OCI-LY3 (cell line): Measurements from ENCODE around the gene PLA2G15.

ENCODE experiments used
- H2AFZ ChIP-seq: fragments of 200-600, 300-600 bp; shearing (Covaris generic); 2 replicates; pipeline ENCODE4 v1.6.0; 2014; ENCODE audit warnings: antibody characterized with exemption, low read depth, low read length
- H3K27ac ChIP-seq: fragments of 200-600, 300-600 bp; sonication (generic); 2 replicates; pipeline ENCODE4 v1.5.1; 2014; ENCODE audit warnings: mild to moderate bottlenecking, low read length, moderate library complexity, mixed read lengths
- H3K27me3 ChIP-seq: fragments of 200-600, 300-600 bp; sonication (generic); 2 replicates; pipeline ENCODE4 v1.6.1; 2014; ENCODE audit warnings: low read depth, low read length, mixed read lengths
- H3K36me3 ChIP-seq: fragments of 200-600, 300-600 bp; sonication (generic); replicated peaks from 2 replicates; pipeline ENCODE3; 2014; ENCODE audit warnings: low read depth, low read length, mixed read lengths
- H3K4me1 ChIP-seq: fragments of 300-600, 200-600 bp; sonication (generic); 2 replicates; pipeline ENCODE4 v1.6.1; 2014; ENCODE audit warnings: low read length, mixed read lengths
- H3K4me2 ChIP-seq: fragments of 200-600, 300-600 bp; sonication (generic); 2 replicates; pipeline ENCODE4 v1.6.1; 2014; ENCODE audit warnings: low read length, mixed read lengths
- H3K4me3 ChIP-seq: fragments of 300-600, 200-600 bp; sonication (generic); 2 replicates; pipeline ENCODE4 v1.5.1; 2014; ENCODE audit warnings: antibody characterized with exemption, mild to moderate bottlenecking, low read length, moderate library complexity
- H3K79me2 ChIP-seq: fragments of 300-600, 200-600 bp; shearing (Covaris generic); 2 replicates; pipeline ENCODE4 v1.6.1; 2014; ENCODE audit warnings: mild to moderate bottlenecking, low read length, mixed read lengths
- H3K9ac ChIP-seq: fragments of 300-600, 200-600 bp; shearing (Covaris generic); 2 replicates; pipeline ENCODE4 v1.6.0; 2014; ENCODE audit warnings: mild to moderate bottlenecking, low read length, moderate library complexity
- H3K9me3 ChIP-seq: fragments of 200-600, 300-600 bp; shearing (Covaris generic); 2 replicates; pipeline ENCODE4 v1.6.1; 2014; ENCODE audit warnings: low read length, mixed read lengths; ENCODE audit not compliant: insufficient read depth
- H4K20me1 ChIP-seq: fragments of 200-600, 300-600 bp; sonication (generic); 2 replicates; pipeline ENCODE4 v1.6.1; 2016; ENCODE audit warnings: low read length, mixed read lengths; ENCODE audit not compliant: insufficient read depth
- EZH2phosphoT487 ChIP-seq: fragments of 200-600 bp; shearing (Covaris generic); IDR thresholded peaks from 2 replicates; pipeline ENCODE4 v1.6.1; 2018; ENCODE audit warnings: antibody characterized with exemption, mixed run types, low read depth
- TF ChIP-seq, protein P1 (sequence below): fragments of 200-600, 300-600 bp; sonication (generic); IDR thresholded peaks from 2 replicates; pipeline ENCODE4 v1.5.1; 2014; ENCODE audit warnings: antibody characterized with exemption, low read length, low read depth

PLA2G15 gene

DNA sequence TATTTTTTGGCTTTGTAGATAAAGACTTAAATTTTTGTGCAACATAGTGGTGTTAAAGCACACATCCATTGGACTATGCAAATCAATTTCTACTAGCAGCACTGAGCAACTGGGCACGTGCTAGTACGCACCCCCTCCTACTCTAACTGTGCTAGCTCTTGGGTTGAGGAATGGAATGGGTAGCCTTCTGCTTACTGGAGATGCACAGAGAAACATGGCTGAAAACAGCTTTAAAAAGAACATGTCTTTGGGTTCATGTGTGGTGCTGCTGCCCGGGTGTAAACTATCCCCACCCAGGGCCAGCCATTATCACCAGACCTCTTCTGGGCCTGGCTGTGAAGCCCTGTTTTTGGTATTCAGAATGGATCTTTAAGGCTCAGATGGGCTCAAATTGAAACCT lies 16.5 kb upstream of the PLA2G15 start:
- Histone ChIP-seq H3K9me3 (no peaks in the 10 kb centered on the region), H3K4me3 (no peak overlapping the region), H3K27ac (no peak overlapping the region), H3K4me1 (no peaks in the 10 kb centered on the region), H3K36me3 (no peaks in the 10 kb centered on the region), H3K27me3 (no peaks in the 10 kb centered on the region), H3K9ac (no peak overlapping the region), H4K20me1 (no peaks in the 10 kb centered on the region), H3K4me2 (no peak overlapping the region), H2AFZ (no peak overlapping the region), H3K79me2 (no peaks in the 10 kb centered on the region)
- TF ChIP-seq EZH2phosphoT487: no peak
- TF ChIP-seq, protein P1, sequence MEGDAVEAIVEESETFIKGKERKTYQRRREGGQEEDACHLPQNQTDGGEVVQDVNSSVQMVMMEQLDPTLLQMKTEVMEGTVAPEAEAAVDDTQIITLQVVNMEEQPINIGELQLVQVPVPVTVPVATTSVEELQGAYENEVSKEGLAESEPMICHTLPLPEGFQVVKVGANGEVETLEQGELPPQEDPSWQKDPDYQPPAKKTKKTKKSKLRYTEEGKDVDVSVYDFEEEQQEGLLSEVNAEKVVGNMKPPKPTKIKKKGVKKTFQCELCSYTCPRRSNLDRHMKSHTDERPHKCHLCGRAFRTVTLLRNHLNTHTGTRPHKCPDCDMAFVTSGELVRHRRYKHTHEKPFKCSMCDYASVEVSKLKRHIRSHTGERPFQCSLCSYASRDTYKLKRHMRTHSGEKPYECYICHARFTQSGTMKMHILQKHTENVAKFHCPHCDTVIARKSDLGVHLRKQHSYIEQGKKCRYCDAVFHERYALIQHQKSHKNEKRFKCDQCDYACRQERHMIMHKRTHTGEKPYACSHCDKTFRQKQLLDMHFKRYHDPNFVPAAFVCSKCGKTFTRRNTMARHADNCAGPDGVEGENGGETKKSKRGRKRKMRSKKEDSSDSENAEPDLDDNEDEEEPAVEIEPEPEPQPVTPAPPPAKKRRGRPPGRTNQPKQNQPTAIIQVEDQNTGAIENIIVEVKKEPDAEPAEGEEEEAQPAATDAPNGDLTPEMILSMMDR: no peak

DNA sequence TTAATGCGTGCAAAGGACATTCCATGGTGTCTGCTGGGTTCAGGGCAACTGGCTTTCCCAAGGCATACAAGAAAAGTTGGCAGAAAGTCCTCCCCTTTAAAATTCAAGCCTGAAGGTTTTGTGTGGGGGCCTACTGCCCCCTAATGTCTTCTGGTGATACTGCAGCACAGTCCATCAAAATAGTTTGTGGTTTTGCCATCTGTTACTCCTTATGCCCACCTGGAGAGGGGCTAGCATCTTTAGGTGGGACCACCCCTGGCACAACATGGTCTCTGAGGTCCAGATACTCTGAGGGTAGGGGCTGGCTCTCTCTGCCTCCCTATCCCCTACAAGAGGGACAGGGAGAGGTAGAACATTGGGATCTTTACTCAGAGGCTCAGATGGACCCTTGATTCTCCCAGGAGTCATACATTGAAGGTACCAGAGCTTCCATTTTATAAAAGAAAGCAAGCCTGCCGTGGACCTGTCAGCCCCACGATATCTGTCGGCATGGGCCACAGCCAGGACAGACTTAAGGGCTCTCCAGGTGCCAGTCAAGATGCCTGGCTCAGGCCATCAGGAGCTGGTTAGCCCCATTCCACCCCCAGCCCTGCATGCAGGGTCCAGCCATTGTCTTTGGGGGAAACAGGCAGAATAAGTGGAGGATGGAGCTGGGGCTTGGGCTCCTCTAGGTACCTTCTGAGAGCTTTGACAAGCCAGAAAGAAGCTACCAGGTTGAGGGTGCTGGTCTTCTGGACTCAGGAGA lies 15.6 kb upstream of the PLA2G15 start:
- TF ChIP-seq, protein P1: peak; percentile 85
- no peak for TF ChIP-seq EZH2phosphoT487
- no peak overlapping the region for H3K27ac ChIP-seq
- no peaks in the 10 kb centered on the region for H3K79me2 ChIP-seq
- H3K9ac ChIP-seq: no peak overlapping the region
- no peaks in the 10 kb centered on the region for H3K9me3 ChIP-seq
- H3K4me2 ChIP-seq: no peak overlapping the region
- H3K27me3 ChIP-seq: no peaks in the 10 kb centered on the region
- H4K20me1 ChIP-seq: no peaks in the 10 kb centered on the region
- no peak overlapping the region for H3K4me3 ChIP-seq
- no peaks in the 10 kb centered on the region for H3K4me1 ChIP-seq
- H2AFZ ChIP-seq: no peak overlapping the region
- H3K36me3 ChIP-seq: no peaks in the 10 kb centered on the region

DNA sequence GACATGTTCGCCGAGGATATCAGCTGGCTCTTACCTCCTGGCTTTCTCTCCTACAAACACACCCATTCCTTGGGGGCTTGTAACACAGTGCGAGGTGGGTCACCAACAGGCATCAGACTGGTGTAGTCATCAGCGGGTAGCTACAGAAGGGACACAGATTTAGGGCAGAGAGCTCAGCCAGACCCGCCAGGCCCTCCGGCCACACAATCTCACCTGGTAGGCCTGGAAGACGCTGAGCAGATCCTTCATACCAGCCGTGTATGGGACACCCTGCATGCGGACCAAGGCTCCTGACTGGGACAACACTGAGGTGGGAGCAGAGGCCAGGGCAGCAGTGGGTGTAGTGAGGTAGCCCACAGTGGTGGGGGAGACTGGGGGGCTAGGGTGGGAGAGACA lies 15.0 kb upstream of the PLA2G15 start:
- no peak overlapping the region for H2AFZ ChIP-seq
- no peaks in the 10 kb centered on the region for H3K4me1 ChIP-seq
- no peaks in the 10 kb centered on the region for H3K9me3 ChIP-seq
- no peak overlapping the region for H3K4me3 ChIP-seq
- H3K9ac ChIP-seq: no peak overlapping the region
- no peaks in the 10 kb centered on the region for H3K36me3 ChIP-seq
- TF ChIP-seq EZH2phosphoT487: no peak
- TF ChIP-seq, protein P1: no peak
- no peaks in the 10 kb centered on the region for H3K27me3 ChIP-seq
- no peaks in the 10 kb centered on the region for H4K20me1 ChIP-seq
- H3K27ac ChIP-seq: no peak overlapping the region
- H3K79me2 ChIP-seq: no peaks in the 10 kb centered on the region
- H3K4me2 ChIP-seq: no peak overlapping the region

GRCh38 chr16:68230956-68231355 lies 14.2 kb upstream of the PLA2G15 start:
- Histone ChIP-seq H2AFZ (no peak overlapping the region), H3K27me3 (no peaks in the 10 kb centered on the region), H3K4me2 (no peak overlapping the region), H4K20me1 (no peaks in the 10 kb centered on the region), H3K9me3 (no peaks in the 10 kb centered on the region), H3K27ac (no peak overlapping the region), H3K9ac (no peak overlapping the region), H3K4me3 (no peak overlapping the region), H3K4me1 (no peaks in the 10 kb centered on the region), H3K36me3 (no peaks in the 10 kb centered on the region), H3K79me2 (no peaks in the 10 kb centered on the region)
- no peak for TF ChIP-seq EZH2phosphoT487
- TF ChIP-seq, protein P1: no peak
